Measurements from ENCODE around the gene HLA-DQA2. TPM values are rescaled to one million over a fixed set of nuclear protein-coding genes. Genes with fewer than 3 reads are reported as not detected.

The HLA-DQA2 gene
- total RNA-seq, 1 experiment from 2014 or later: not detected

DNA sequence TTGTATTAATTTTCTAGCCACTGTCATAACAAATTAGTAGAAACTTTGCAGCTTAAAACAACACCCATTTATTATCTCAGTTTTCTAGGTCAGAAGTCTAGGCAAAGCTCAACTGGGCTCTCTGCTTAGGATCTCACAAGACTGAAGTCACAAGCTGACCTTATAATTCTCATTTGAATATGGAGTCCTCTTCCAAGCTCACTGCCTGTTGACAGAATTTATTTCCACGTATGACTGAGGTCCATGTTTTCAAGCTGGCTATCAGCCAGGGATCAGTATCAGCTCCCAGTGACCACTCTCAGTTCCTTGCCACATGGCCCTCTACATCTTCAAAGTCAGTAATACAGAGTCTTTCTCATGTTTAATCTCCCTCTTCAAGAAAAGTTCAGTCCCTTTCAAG lies 33.9 kb downstream of the HLA-DQA2 start:
- H4K5ac ChIP-seq (ENCODE audit: insufficient read length, low read depth, low read length): no peak overlapping the region
- no peak overlapping the region for H3K27ac Mint-ChIP-seq

More for the DNA sequence above, 33.9 kb downstream of the HLA-DQA2 start:
- Histone ChIP-seq H2BK15ac (ENCODE audit: low read depth, low read length) (no peak overlapping the region), H4K8ac (replicated peaks; ENCODE audit: insufficient read length, low read depth, low read length) (no peak overlapping the region), H2BK5ac (ENCODE audit: insufficient read length, low read length) (no peak overlapping the region), H2BK12ac (ENCODE audit: insufficient read length, low read depth, low read length) (no peak overlapping the region), H2BK20ac (ENCODE audit: low read depth, low read length, poor library complexity, severe bottlenecking) (no peak overlapping the region), H3T11ph (ENCODE audit: low read length) (no peak overlapping the region), H2AK5ac (ENCODE audit: insufficient read length, low read length) (no peak overlapping the region), H2AFZ (ENCODE audit: low read length) (no peak overlapping the region), H3K9me3 (ENCODE audit: control insufficient read depth, low read depth, low read length) (no peaks in the 10 kb centered on the region), H3K79me1 (ENCODE audit: insufficient read depth, low read depth, low read length, poor library complexity, severe bottlenecking) (no peaks in the 10 kb centered on the region), H4K20me1 (ENCODE audit: control insufficient read depth, insufficient read depth, insufficient read length) (no peaks in the 10 kb centered on the region), H3K27me3 (ENCODE audit: insufficient read depth, low read length) (no peaks in the 10 kb centered on the region), H3K4me1 (ENCODE audit: insufficient read depth, low read length) (no peaks in the 10 kb centered on the region), H3K4ac (ENCODE audit: low read depth, low read length) (no peak overlapping the region), H3K23me2 (ENCODE audit: insufficient read length, low read depth, low read length, poor library complexity, severe bottlenecking) (no peaks in the 10 kb centered on the region), H3K23ac (ENCODE audit: insufficient read length, low read depth, low read length) (no peak overlapping the region), H3K14ac (ENCODE audit: insufficient read depth, low read length) (no peak overlapping the region), H2BK120ac (ENCODE audit: low read depth, low read length, poor library complexity, severe bottlenecking) (no peak overlapping the region), H3K4me2 (ENCODE audit: insufficient read depth, insufficient read length, low read length) (no peak overlapping the region), H3K27ac (ENCODE audit: insufficient read length, low read depth, low read length) (no peak overlapping the region), H4K91ac (ENCODE audit: insufficient read length, low read depth, low read length) (no peak overlapping the region), H3K18ac (ENCODE audit: insufficient read length, low read depth, low read length) (no peak overlapping the region), H3K56ac (ENCODE audit: insufficient read length, low read depth, low read length) (no peak overlapping the region), H3K9ac (ENCODE audit: extremely low read depth, insufficient read length, low read length) (no peak overlapping the region), H3K79me2 (ENCODE audit: insufficient read depth, low read length) (no peaks in the 10 kb centered on the region; the same call in 1 of the 2 replicates)
- peaks cover 0 to 4% (median 4%) of the 10 kb centered on the region in 3 experiments; a peak in 1 of 7 replicates for H3K36me3 Mint-ChIP-seq (ENCODE audit: insufficient read depth in 1 of 3, low read depth in 3 of 3)
- no CpG with 5 or more reads among the region's 1 CpG for WGBS (ENCODE audit: extremely low coverage, insufficient read length, low lambda C conversion rate)
- H3K27me3 Mint-ChIP-seq (ENCODE audit: low read depth): no peaks in the 10 kb centered on the region; the same call in 1 of the 2 replicates
- DNase-seq: no peak
- TF ChIP-seq, protein P1, sequence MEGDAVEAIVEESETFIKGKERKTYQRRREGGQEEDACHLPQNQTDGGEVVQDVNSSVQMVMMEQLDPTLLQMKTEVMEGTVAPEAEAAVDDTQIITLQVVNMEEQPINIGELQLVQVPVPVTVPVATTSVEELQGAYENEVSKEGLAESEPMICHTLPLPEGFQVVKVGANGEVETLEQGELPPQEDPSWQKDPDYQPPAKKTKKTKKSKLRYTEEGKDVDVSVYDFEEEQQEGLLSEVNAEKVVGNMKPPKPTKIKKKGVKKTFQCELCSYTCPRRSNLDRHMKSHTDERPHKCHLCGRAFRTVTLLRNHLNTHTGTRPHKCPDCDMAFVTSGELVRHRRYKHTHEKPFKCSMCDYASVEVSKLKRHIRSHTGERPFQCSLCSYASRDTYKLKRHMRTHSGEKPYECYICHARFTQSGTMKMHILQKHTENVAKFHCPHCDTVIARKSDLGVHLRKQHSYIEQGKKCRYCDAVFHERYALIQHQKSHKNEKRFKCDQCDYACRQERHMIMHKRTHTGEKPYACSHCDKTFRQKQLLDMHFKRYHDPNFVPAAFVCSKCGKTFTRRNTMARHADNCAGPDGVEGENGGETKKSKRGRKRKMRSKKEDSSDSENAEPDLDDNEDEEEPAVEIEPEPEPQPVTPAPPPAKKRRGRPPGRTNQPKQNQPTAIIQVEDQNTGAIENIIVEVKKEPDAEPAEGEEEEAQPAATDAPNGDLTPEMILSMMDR (conservative IDR thresholded peaks at IDR 0.05): no peak
- H3K4me1 Mint-ChIP-seq: peaks cover 3 to 6% of the 10 kb centered on the region in 2 experiments; a peak in 3 of 4 replicates
- peaks cover 4 to 18% of the 10 kb centered on the region in 2 experiments; a peak in 3 of 5 replicates for H3K9me3 Mint-ChIP-seq
- H3K4me3 Mint-ChIP-seq: no peak overlapping the region

Measured in H9 (cell line).